Fibroblast of skin of right biceps (primary cell): ENCODE data around the gene ARSG.
"Not testable (repeated sequence)": the region's sequence is repeated elsewhere in the genome, so short reads cannot be mapped to it uniquely, and the experiment has no call there.

Source experiments
- DNase-seq: peaks from one replicate; pipeline ENCODE4 v3.0.0-alpha.2; 2013

ARSG gene

GRCh38 chr17:68341482-68341881 lies 50.2 kb downstream of the ARSG start:
- DNase-seq: no peak

GRCh38 chr17:68343976-68344375 lies 52.7 kb downstream of the ARSG start:
- DNase-seq: no peak

- no peak for DNase-seq
Measured at GRCh38 chr17:68344701-68345136, 53.4 kb downstream of the ARSG start.

GRCh38 chr17:68346448-68346847 lies 55.2 kb downstream of the ARSG start:
- DNase-seq: no peak

- no peak for DNase-seq
Measured at GRCh38 chr17:68347380-68347779, 56.1 kb downstream of the ARSG start.

- DNase-seq: no peak
Measured at GRCh38 chr17:68349157-68349556, 57.9 kb downstream of the ARSG start.

- peak; percentile 38 for DNase-seq
Measured at GRCh38 chr17:68351395-68351794, 60.1 kb downstream of the ARSG start.

- no peak for DNase-seq
Measured at GRCh38 chr17:68352041-68352440, 60.7 kb downstream of the ARSG start.

GRCh38 chr17:68352671-68353070 lies 61.4 kb downstream of the ARSG start:
- not testable (repeated sequence) for DNase-seq

GRCh38 chr17:68353111-68353521 lies 61.8 kb downstream of the ARSG start:
- DNase-seq: no peak

- peak; percentile 72 for DNase-seq
Measured at GRCh38 chr17:68354311-68354710, 63.0 kb downstream of the ARSG start.

- peak; percentile 16 for DNase-seq
Measured at GRCh38 chr17:68355108-68355507, 63.8 kb downstream of the ARSG start.

GRCh38 chr17:68356520-68356919 lies 65.2 kb downstream of the ARSG start:
- DNase-seq: peak; percentile 64

GRCh38 chr17:68356949-68357455 lies 65.7 kb downstream of the ARSG start:
- DNase-seq: no peak

GRCh38 chr17:68357886-68358285 lies 66.6 kb downstream of the ARSG start:
- DNase-seq: no peak

GRCh38 chr17:68359791-68360535 lies 68.7 kb downstream of the ARSG start:
- DNase-seq: no peak

- no peak for DNase-seq
Measured at GRCh38 chr17:68365469-68365868, 74.2 kb downstream of the ARSG start.

- DNase-seq: no peak
Measured at GRCh38 chr17:68368387-68368786, 77.1 kb downstream of the ARSG start.

GRCh38 chr17:68375566-68375965 lies 84.3 kb downstream of the ARSG start:
- DNase-seq: no peak

- not testable (repeated sequence) for DNase-seq
Measured at GRCh38 chr17:68376178-68376577, 84.9 kb downstream of the ARSG start.

GRCh38 chr17:68377771-68378267 lies 86.5 kb downstream of the ARSG start:
- DNase-seq: no peak

- DNase-seq: peak; percentile 72
Measured at GRCh38 chr17:68378268-68379176, 87.2 kb downstream of the ARSG start.

GRCh38 chr17:68379177-68379510 lies 87.8 kb downstream of the ARSG start:
- no peak for DNase-seq
